ENCODE results near the gene WDR3. TPM values are rescaled to one million over a fixed set of nuclear protein-coding genes. Genes with fewer than 3 reads are reported as not detected.
"Not testable (repeated sequence)": the region's sequence is repeated elsewhere in the genome, so short reads cannot be mapped to it uniquely, and the experiment has no call there.

WDR3 gene
- total and polyA plus RNA-seq, 7 donors = 1.8 to 9.8 (median 4.6) TPM

- intact Hi-C loops (cut with DNase I) = no loop called here
- Histone ChIP-seq H3K36me3 (peaks cover 0 to 32% (median 8%) of the 10 kb centered on the region in 4 donors), H3K27ac (no peak overlapping the region), H3K4me1 (peaks cover 0 to under 1% (median 0%) of the 10 kb centered on the region in 4 donors), H3K9me3 (no peaks in the 10 kb centered on the region), H3K27me3 (no peaks in the 10 kb centered on the region), H3K4me3 (no peak overlapping the region)
- no peak for DNase-seq
- TF ChIP-seq EP300 (IDR thresholded peaks at IDR 0.05) = no peak
- no peak for TF ChIP-seq CTCF (IDR thresholded peaks at IDR 0.05)
- TF ChIP-seq POLR2A (IDR thresholded peaks at IDR 0.05) = no peak
- 95 to 96% methylated on average over 2 of the region's 2 CpGs for WGBS, 2 donors
Observed at GRCh38 chr1:117921991-117922390, 7.5 kb upstream of the WDR3 start.

GRCh38 chr1:117922717-117923116 lies 6.8 kb upstream of the WDR3 start:
- intact Hi-C loops (cut with DNase I); H3K27me3 ChIP-seq; DNase-seq; H3K4me1 ChIP-seq; H3K27ac ChIP-seq; H3K4me3 ChIP-seq; H3K9me3 ChIP-seq: not testable (repeated sequence)
- peaks cover 0 to 25% (median 7%) of the 10 kb centered on the region in 4 donors for H3K36me3 ChIP-seq
- 94 to 95% methylated on average over 7 of the region's 7 CpGs for WGBS, 2 donors

- Histone ChIP-seq H3K4me3 (no peak overlapping the region), H3K36me3 (no peaks in the 10 kb centered on the region), H3K4me1 (peaks cover 0 to 30% (median 22%) of the 10 kb centered on the region in 4 donors), H3K9me3 (no peaks in the 10 kb centered on the region), H3K27ac (no peak overlapping the region), H3K27me3 (no peaks in the 10 kb centered on the region)
- intact Hi-C loops (cut with DNase I) = loop anchor here (5.0 kb wide), 1 partner anchor 804 kb away; the partner anchor contains the start of gene TRIM45
- DNase-seq = no peak
- TF ChIP-seq POLR2A (IDR thresholded peaks at IDR 0.05) (no peak), POLR2AphosphoS5 (IDR thresholded peaks at IDR 0.05) (no peak), EP300 (IDR thresholded peaks at IDR 0.05) (no peak), CTCF (IDR thresholded peaks at IDR 0.05) (no peak)
- WGBS, 2 donors = 86 to 92% methylated on average over 3 of the region's 3 CpGs
Observed at GRCh38 chr1:117925981-117926380, 3.6 kb upstream of the WDR3 start.

- WGBS, 2 donors = 0% methylated on average over 24 of the region's 24 CpGs
- Histone ChIP-seq H3K9me3 (no peaks in the 10 kb centered on the region), H3K36me3 (no peaks in the 10 kb centered on the region), H3K4me3 (peak overlapping the region; percentile 68 to 92 (median 89)), H3K27ac (peak overlapping the region; percentile 86 to 92 (median 90)), H3K27me3 (no peaks in the 10 kb centered on the region), H3K4me1 (peaks cover 0 to 37% (median 26%) of the 10 kb centered on the region in 4 donors)
- intact Hi-C loops (cut with DNase I) = loop anchor here (5.0 kb wide), 1 partner anchor 807 kb away; the partner anchor contains the start of gene TRIM45
- no peak for TF ChIP-seq POLR2A (IDR thresholded peaks at IDR 0.05)
- peak; percentile 73 for DNase-seq
Observed at GRCh38 chr1:117928881-117929342, 627 bp upstream of the WDR3 start.

GRCh38 chr1:117930173-117930447 lies 571 bp downstream of the WDR3 start:
- intact Hi-C loops (cut with DNase I) = no loop called here
- peak overlapping the region in 3 of 4 donors; percentile 86 to 92 (median 90) for H3K27ac ChIP-seq

More at GRCh38 chr1:117930173-117930447, 571 bp downstream of the WDR3 start:
- Histone ChIP-seq H3K9me3 (no peaks in the 10 kb centered on the region), H3K4me1 (peaks cover 0 to 37% (median 26%) of the 10 kb centered on the region in 4 donors), H3K4me3 (peak overlapping the region; percentile 68 to 92 (median 89)), H3K36me3 (peaks cover 0 to 9% (median 0%) of the 10 kb centered on the region in 4 donors), H3K27me3 (no peaks in the 10 kb centered on the region)
- DNase-seq = no peak
- TF ChIP-seq EP300 (IDR thresholded peaks at IDR 0.05) (no peak), POLR2AphosphoS5 (IDR thresholded peaks at IDR 0.05) (no peak), POLR2A (IDR thresholded peaks at IDR 0.05) (no peak), CTCF (IDR thresholded peaks at IDR 0.05) (no peak)
- WGBS, 2 donors = 0 to 1% methylated on average over 12 of the region's 12 CpGs
